SKM-1 treated with dmso at 0.1 percent for 144 hours (cell line): ENCODE data around the gene SBF1.
A peak's percentile ranks its signal among the peaks of the same experiment; 100 is the strongest.

ENCODE experiments used
- DNase-seq: peaks from one replicate; lab custom pipeline; 2025; ENCODE audit not compliant: unreplicated experiment; lab: John Stamatoyannopoulos, UW

Gene SBF1

DNA sequence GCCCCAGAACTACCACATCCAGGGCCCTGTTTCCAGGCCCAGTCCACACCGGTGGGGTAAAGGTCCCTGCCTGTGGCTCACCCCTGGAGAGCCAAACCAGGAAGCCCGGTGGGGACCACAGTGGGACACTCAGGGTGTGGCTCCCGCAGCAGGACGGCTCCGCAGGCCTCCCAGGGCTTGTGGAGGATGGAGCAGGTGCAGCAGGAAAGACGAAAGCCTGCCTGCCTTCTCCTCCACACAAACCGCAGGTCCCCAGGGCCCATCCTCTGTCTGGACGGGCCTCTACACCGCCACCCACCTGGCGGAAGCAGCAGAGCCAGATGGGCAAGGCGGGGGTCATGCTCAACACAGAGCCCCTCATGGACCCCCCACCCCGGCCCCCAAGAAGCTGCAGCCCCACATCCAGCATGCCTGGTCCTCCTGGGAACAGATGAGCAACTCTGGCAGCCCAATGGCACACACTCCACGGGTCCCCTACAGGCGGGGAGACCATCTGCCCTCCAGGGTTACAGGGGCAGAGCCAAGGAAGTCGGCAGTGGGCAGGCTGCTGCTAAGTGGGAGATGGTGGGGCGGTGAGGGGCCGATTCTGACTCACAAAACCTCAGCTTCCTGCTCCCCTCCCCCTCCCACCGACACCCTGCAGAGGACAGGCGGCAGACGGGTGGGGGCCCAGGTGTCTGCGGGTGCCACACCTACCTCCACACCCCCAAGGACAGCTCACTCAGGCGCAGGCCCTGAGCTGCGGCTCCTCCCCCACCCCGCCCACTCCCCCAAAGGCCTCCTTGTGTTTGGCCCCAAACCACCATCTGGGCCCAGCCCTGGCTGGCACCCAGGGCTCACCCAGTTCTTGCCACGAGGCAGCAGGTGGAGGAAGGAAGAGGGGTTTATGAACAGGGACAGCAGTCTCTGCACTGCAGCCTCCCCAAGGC is 5.2 kb downstream of the SBF1 start:
- DNase-seq: peak; percentile 71

DNA sequence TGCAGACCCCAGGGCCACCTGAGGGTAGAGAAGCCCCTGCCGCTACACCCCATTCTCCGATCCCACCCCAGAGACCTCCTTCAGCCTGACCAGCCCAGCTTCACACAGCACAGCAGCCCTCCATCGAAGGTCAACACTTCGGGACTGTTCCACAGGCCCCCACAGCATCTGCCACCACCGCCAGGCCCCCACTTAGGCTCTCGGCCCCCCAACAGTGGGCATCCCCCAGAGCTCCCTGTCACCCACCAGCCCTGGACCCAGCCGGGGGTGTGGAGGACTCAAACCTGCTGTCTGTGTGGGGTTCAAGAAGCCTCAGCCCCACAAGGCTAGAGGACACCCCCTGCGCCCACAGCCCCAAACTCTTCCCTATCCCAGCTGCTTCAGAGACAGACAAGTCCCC is 6.2 kb downstream of the SBF1 start:
- no peak for DNase-seq

DNA sequence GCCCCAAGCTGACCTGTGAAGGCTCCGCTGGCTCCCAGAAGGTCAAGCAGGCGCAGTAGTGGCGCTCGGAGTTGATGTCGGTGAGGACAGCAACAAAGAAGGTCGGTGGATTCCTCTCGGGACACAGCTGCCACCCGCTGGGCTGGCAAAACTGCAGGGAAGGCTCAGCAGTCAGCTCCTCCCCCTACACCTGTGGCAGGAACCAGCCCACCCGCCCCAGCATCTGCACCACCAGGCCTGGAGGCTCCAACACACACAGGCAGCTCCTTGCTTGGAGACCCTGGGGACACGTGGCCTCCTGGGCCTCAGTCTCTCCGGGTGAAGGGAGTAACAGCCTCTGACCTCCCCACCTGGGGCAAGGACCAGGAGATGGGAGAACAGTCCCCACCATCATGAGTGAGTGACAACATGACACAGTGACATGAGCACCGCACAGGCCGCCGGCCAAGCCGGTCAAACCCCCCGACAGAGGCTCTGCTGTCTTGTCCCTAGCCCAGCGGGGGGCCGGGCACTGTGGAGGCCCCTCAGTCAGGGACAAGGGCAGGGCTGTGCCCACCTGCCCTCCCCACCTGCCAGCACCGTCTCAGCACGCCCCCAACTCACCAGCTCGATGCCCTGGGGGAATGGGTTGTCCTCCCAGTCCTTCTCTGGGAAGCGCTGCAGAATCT is 6.9 kb downstream of the SBF1 start:
- no peak for DNase-seq

DNA sequence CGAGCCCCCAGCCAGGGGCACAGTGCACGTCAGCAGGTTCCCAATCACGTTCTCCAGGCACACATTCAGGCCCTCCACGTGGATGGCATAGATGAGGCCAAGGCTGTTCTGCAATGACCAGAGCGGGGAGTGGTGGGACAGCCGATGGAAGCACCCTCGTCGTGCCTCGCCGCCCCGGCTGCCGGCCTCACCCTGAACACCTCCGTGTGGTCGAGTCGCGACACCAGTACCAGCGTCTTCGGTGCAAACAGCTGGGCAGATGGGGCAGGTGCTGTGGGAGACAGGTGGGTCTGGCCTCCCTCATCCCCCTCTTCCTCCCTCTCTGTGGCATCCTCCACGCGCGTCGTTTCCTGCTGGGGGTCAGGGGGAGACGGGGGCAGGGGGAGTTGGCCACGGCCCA is 7.5 kb downstream of the SBF1 start:
- DNase-seq: no peak

DNA sequence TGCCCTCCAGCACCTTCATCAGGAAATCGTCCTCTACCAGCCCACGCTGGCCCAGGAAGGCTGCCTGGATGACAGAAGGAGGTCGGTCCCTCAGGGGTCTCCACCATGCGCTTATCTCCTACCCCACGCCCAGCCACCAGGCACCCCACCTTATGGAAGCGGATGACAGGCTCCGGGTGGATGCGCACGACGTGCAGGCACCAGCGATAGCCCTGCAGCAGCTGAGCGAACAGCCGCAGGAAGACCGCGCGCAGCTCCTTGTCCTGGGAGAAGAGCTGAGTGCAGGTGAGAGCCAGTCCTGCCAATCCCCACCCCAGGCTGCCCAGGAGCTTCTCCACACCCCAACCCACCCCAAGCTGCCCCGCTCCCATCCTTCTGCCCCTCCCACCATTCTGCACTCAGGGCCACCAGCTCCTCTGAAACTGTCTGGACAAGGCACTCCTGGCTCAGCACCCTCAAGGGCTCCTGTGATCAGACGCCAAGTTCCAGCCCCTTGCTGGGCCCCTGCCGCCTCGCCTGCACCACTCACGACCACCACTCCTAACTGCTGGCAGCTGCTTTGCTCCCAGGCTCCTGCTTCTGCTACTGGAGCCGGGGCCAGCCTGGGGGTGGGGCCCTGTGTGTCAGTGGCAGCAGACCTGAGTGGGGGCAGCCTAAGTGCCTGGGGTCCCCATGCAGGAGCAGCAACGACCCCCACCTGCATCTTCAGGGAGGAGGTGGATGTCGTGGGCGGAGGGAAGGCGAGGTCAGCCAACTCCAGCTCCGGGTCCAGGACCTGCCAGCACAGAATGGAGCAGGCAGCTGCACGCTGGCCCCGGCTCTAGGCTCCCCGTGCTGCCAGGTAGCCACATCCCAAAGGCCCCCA is 9.5 kb downstream of the SBF1 start:
- no peak for DNase-seq

DNA sequence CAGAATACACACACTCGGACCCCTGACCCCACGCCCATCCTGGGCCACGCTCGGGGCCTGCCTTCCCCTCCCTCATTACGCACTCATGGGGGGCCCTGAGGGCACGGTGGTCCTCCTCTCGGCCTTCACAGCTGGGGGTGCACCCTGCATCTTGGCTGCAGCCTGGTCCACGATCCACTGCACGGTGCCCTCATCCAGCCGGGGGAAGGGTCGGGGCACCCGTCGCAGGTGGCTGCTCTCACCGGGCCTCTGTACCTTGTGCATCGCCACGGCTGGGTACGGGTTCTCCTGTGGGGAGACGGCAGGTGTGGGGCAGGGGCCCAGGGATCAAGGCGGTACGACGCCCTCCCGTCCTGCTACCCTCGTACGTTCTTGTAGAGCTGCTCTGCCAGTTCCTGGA is 10.4 kb downstream of the SBF1 start:
- no peak for DNase-seq

DNA sequence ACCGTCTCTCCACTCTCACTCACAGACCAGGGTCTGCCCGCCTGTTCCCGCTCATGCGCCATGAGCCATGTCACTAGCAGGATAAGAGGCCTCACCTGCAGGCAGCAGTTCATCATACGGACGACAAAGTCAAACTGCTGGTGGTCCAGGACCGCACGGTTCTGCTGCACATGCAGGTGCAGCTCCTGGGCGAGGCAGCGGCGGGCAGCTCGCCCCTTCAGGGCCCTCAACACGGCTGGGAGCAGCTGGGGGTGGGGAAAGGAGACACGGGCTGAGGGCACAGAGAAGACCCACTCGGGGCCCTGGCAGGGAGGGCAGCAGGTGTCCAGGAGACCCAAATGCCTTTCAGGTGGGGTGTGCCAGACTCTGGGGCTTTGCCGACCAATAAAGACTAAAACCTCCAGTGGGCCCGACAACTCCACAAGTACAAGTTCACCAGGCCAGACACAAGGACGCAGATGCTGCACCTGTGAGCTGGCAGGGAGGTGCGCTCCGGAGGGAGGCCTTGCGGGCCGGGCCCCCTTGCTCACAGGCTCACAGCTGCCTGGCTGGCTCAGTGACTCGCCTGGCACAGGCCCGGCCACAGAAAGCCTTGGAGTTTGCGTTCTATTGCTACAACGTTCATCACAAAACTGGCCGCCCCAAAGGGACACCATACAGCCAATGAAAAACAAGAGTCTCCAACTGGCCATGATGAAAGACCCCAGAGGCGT is 11.5 kb downstream of the SBF1 start:
- no peak for DNase-seq

DNA sequence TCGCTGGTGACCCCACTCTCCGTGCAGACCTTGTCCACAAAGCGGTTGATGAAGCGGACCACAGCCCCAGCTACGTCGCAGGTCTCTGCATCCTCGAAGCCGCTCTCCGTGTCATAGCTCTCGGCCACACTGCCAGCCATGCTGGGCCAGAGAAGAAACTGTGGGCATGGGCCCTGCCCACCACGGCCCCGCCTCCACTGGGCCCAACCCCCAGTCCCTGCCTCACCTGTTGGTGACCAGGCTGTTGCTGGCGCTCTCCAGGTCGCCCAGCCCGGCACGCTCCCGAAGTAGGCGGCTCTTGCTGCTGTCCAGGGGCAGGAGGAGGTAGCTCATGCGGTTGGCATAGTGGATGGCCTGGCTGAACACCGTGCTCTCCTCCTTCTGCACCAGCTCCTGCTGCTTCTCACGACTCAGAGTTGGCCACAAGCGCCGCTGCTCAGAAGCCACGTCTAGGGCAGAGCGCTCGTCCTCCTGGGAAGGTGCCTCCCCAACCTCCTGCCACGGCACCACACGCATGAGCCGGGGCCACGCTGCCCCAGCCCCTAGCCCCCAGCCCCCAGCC is 12.8 kb downstream of the SBF1 start:
- DNase-seq: no peak

DNA sequence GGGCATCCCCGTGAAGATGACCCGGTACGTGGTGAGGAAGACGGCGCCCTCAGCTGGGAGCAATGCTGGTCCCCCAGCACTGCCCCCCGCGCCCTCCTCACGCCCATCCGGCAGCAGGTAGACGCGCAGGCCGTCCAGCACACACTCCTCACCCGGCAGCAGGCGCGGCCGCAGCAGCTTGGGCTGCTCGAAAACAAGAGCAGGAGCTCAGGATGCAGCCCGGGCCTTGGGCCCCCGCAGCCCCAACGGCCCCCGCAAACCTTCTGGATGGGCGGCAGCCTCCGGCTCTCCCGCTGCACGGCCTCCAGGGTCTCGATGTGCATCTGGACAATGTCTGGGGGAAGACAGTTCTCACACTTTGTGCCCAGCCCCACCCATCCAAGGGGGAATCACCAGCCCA is 13.3 kb downstream of the SBF1 start:
- no peak for DNase-seq

DNA sequence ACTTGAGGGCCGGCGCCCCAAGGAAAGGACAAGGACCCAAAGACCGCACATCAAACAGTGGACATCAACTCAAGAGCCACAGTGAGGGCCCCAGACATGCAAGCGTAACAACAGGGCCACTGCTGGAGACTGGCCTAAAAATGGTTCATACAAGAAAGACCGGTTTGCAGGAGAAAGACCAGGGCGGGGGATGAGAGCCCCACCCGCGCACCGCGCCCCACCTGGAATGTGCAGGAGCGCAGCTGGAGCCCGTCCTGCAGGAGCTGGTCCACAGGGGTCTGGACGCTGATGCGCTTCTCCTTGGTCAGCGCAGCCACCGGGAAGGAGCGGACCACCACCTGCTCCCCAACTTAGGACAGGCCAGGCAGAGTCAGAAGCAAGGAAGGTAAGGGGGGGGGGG is 13.9 kb downstream of the SBF1 start:
- DNase-seq: no peak

DNA sequence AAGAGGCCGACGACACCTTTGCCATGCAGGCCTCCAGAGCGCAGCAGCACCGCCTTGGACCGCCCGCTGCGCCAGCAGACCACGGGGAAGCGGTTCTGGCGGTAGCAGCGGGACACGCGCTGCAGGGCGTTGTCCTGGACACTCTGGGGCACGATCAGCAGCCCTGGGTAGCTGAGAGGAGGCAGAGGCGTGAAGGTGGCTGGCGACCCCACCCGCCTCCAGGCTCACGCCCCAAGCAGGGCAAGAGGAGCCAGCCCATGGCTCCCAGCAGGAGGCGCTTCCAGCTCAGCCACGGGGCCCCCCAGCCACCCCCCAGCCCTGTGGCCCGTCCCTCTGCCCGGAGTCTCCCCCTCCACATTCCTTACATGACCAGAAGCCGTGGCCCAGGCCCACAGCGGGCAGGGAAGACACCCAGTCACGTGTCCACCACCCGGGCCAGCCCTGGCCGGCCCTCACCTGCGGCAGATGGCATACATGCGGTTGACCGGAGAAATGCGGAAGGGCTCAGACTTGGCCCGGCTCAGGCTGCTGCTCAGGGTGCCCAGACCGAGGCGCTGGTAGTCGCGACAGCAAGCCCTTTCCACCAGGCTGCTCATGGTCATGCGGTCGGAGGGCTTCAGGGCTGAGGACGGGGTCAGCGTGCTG is 15.2 kb downstream of the SBF1 start:
- DNase-seq: no peak

DNA sequence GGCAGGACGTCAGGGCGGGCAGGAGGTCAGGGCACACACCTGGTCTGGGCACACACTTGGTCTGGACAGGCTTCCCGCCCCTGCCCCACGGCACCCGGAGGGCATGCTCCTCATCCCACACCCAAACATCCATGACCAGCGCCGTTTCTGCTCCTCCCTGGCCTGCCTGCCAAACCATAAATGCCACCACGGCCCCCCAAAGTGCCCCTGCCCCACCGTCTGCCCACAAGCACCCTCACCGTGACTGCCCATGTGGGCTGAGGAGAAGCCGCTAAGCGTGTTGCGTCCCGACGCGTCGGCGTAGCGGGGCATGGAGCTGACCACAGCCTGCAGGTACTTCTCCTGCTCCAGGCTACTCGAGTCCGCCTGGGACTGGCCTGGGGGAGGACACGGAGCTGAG is 15.8 kb downstream of the SBF1 start:
- no peak for DNase-seq

DNA sequence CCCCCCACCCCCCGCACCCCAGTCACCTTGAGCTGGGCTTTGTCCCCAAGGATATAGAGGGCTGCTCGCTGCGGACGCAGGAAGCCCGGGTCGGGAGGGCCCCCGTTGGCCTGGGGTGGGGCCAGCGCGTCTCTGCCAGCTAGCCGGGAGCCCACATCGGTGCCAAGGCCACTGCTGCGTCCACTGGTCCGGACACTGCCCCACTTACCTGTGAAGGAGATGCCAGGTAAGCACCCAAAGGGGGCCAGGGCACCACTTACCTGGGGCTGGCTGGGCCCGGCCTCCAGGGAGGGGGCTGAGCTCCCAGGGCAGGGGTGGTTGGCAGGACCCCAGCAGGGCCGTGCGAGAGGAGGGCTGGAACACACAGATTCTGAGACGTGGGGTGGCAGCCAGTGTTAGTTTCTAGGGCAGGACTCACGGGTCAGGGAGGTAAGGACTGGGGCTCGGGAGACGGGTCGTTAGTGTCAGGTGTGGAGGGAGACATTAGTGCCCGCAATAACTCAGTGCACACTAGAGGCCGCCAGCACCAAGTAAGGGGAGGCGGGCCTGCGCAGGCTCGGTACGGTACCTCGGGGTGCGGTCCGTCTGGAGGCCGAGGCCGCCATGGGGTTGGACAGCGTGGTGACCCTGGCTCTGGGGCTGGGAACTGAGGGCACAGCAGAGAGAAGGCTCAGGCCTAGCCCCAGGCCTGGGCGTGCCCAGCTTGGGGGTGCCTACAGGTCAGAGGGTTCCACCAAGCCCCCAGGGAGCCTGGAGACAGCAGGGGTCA is 18.2 kb downstream of the SBF1 start:
- DNase-seq: no peak

DNA sequence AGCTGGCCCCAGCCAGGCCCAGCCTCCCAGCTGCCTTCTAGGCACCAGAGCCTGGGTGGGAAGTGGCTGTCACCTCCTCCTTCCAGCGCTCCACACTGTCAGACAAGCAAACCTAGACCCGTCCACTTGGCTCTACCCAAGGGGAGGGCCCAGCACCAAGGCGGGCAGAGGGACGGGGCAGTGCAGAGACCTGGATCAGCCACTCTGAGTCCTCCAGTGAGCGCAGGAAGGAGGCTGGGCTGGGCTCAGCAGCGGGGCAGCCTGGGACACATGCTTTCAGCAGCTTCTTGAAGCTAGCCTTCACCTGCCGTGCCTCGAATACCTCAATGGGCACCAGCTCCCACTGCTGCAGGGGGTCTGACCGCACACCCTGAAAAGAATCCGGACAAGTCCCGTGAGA is 18.8 kb downstream of the SBF1 start:
- no peak for DNase-seq

DNA sequence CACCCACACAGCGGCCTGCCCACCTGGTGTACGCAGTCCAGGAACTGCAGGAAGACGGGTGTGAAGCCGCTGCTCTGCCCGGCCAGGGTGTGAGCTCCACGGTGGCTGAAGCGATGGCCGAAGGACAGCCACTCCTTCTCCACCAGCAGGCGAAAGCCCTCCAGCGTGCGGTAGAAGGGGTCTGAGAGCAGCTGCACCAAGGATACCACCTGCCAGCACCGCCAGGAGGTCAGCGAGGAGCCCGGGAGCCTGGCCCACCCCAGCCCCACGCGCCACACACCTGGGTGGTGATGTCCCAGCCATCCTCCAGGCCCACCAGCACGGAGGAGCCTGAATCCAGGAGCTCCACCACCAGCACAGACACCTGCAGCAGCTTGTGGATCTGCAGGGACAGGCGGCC is 19.6 kb downstream of the SBF1 start:
- no peak for DNase-seq

DNA sequence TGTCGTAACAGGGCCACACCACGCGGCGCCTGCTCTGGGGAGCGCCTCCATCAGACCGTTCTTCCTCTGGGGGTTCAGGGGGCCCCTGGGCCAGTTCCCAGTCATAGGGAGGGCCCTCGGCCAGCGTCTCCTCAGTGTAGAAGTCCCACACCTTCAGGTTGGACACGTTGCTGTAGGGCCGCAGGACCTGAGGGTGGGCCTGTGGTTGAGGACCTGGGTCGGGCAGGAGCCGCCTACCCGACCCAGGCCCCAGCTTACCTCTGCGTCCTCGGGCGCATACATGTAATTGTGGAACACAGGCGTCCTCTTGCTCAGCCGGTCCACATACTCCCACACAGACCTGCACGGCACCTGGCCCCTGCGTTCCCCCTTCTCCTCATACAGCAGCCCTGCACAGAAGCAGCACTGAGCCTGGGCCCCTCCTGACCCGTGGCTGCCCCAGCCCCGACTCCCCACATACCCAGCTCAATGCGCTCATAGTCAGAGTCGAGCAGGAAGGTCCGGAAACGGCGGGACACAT is 20.2 kb downstream of the SBF1 start:
- no peak for DNase-seq

DNA sequence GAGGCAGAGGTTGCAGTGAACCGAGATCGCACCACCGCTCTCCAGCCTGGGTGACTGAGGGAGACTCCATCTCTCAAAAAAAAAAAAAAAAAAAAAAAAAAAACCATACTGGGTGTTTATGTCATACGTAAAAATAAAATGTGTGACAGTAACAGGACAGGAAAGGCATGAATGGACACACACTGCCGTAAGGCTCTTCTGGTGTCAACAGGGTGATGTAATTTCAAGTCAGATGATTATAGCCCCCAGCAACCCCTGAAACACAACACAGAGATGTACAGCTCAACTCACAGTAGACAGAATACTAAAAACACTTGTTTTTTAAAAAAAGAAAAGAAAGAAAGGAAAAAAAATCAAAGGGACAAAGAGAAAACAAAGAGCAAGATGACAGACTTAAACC is 22.2 kb downstream of the SBF1 start:
- DNase-seq: no peak

DNA sequence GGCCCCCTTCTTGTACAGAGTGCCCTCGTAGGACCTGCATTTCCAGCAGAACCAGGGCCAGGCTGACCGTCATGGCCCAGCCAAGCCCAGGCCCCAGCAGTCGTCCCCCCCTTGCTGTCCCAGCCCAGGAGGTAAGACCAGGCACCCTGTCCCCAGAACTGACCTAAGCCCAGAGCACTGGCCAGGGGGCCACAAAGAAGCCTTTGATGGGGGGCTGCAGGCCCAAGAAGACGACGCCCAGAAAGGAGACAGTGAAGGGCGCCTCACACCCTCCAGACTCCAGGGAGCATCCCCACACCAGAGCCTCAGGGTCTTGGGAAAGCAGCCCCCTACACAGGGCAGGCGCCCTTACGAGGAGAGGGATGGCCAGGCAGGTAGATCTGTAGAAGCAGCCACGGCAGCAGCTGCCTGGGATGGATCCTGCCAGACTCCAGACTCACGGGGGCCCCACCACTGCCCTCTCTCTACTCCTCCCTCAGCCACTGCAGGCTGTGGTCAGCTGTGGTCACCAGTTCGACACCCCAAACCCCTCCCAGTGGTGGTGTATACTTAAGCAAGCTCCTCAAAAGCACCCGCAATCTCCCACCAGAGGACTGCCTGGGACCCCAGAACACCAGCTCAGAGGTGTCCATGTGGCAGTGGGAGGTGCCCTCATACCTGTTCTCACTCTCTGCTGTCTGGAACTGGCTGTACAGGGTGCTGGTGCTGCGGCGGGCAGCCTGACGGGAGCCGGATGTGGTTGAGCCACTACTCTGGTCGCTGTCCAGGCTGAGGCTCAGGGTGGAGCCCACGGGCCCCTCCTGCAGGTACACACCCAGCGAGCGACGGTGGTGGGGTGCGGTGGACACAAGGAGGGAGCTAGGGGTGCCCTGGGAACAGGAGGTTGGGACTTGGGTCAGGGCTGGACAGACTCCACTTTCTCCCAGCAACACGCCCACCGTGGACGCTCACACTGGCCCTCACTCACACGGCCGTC is 27.0 kb downstream of the SBF1 start:
- no peak for DNase-seq
